ENCODE data around the gene PTPRT.

DNA sequence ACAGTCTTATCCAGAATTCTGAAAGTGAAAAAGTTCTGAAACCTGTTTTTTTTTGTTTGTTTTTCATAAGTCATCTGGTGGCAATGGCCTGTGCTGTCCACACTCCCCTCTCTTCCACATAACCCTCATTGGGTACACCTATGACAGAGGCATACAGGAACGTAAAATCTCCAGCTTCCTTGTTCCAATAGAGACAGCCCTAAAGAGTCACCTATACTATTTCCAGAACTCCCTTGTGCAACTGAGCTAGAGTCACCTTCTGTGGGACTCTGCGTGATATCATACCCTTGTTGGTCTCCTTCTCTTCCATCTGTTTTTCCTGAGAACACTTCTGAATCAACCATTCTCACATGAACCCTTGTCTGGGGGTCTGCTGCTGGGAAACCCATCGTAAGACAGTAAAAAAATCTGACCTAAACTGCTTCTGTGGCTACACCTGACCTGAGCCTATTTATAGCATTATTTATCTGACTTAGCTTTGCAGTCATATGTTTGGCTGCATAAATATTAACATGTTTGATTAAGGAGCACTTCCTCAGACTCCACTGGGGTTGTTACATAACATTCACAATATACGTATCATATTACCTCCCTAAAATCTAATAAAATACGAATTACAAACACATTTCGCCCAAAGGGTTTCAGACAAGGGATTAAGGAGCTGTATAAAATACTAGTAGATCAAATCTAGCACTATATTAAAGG, 151.9 kb downstream of the PTPRT start:
- TF ChIP-seq TAF1 (conservative IDR thresholded peaks at IDR 0.05) = no peak
- no peak for TF ChIP-seq CTCF (IDR thresholded peaks at IDR 0.05; ENCODE audit: low read depth, low read length, missing input control)

Measured in liver (tissue), 3 donors.